Measurements from ENCODE around the gene CRK. TPM values are rescaled to one million over a fixed set of nuclear protein-coding genes. Genes with fewer than 3 reads are reported as not detected.
"Not testable (repeated sequence)": the region's sequence is repeated elsewhere in the genome, so short reads cannot be mapped to it uniquely, and the experiment has no call there.

CRK gene
- total RNA-seq, 1 experiment from 2014 or later: 80.5 TPM

DNA sequence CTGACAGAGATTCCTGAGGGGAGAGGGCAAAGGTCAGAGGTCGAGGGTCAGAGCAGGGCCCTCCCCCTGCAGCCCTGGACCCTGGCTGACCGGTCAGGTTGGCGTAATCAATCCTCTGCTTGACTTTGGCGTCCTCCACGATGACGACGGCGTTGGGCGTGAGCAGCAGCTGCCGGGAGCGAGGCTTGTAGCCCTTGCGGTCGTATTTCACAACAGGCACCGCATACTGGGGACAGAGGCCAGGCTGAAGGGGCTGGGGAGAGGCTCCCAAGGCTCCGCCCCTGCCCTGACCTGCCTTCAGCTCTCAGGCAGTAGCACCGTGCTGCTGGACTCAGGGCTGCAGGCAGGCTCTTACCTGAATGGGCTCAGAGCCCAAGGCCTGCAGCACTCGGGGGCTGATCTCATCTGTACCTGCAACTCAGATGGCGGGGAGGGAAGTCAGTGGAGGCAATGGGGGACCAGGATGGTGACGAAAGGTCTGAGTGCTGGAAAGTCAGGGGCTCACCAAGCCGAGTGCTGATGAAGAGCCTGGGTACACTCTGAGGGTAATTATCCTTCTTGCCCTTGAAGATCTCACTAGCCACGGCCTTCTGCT is 12.0 kb upstream of the CRK start:
- DNase-seq (ENCODE audit: low spot score): no peak

DNA sequence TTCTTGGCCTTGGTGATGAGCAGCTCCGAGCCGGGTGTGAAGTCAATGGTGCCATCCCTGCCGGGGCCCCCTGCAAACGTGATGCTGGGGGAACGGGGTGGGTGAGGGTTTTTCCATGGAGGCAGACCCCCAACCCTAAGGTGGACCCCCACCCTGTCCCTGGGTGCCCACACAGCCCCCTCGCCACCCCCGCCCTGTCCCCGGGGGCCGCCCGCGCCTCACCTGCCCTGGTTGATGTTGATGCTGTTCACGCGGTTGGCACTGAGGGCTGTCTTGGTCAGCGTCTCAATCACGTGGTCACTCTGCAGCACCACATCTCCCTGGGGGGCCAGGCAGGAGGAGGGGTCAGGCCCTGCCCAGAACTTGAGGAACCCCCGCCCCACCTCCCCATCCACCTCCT is 11.2 kb upstream of the CRK start:
- DNase-seq (ENCODE audit: low spot score): no peak

DNA sequence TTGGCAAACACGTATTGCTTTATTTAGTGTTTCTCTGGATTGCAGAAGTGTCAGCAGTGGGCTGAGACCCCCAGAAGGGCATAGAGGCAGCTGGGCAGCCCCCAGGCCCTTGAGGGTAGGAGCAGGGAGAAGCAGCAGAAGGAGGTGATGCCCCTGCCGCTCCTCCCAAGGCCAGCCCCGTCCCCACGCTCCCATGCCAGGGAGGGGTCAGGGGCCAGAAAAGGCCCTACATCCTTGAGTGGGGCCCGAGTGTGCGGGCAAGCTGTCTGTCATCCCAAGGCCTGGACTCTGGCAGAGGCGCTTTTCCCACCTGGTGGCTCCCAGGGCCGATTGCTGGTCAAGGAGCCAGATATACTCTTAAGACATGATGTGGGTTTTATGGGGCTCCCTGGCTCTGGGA is 8.2 kb upstream of the CRK start:
- DNase-seq (ENCODE audit: low spot score): no peak

DNA sequence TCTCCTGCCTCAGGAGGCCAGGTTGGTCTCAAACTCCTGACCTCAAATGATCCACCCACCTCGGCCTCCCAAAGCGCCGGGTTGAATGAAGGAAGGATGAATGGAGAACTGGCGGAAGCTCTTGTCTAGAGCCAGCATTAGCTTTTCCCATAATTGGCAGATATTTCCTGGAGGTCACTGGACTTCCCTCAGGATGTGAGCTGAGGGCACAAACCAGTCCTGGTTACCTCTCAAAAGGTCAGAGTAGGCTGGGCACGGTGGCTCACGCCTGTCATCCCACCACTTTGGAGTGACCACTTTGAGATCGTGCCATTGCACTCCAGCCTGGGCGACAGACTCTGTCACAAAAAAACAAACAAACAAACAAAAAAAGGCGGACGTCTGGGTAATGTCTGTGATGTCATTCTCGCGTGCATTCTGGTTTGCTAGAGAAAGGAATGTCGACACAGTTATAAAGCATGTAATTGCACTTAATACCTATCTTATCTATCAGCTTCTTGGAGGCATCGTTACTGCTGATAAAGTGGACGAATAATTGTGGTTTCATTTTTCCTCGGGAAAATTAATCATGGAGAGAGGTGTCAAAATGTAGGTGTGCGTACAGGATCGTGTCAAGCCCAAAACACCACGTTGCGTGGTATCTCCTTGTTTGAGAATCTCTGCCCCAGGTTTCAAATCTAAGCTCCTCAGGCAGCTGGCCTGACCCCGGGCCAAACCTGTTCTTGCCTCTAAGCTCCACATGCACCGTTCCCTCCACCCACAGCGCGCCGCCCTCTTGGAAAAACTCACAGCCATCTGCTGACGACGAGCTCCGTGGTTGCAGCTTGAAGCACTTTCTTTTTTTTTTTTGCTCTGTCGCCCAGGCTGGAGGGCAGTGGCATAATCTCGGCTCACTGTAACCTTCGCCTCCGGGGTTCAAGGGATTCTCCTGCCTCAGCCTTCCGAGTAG is 6.4 kb upstream of the CRK start:
- DNase-seq (ENCODE audit: low spot score): no peak

DNA sequence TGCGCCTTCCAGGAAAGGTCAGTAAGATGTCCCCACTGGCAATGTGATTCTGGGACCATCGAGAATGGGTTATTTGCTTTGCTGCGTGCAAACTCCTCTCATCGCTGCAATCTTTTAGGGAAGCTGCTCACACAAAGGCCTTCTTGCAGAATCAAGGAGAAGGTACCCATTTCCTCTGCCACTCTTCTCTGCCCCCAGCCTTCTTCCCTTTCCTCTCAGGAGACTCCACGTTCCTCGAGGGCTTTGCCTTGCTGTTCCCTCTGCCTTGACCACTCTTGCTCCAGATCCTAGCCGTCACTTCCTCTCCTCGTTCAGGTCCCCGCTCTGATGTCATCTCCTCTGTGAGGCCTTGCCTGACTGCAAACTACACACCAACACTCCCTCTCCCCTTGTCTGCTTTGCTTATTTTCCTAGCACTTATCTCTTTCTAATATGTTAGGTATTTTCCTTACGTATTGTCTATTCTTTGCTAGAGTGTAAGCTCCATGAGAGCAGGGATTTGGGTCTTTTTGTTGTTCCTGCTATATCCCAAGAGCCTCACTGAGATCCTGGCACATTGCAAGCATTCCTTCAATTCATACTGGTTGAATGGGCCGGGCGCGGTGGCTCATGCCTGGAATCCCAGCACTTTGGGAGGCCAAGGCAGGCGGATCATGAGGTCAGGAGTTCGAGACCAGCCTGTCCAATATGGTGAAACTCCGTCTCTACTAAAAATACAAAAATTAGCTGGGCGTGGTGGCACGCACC is 5.3 kb upstream of the CRK start:
- DNase-seq (ENCODE audit: low spot score): no peak

DNA sequence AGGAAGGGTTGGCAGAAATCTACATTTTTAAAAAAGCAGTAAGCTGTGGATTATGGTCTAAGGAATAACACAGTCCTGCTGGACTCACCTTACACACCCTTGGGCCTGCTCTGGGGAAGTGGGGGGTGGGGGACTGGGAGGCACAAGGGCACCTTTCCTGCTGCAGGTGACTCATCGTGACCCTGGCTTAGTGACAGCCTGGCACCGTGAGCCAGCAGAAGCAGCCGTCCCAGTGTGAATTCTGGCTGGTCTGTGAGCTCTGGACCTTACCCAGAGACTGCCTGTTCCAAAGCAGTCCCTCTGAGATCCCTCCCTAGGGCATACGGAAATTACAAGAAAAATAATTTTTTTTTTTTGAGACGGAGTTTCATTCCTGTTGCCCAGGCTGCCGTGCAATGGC is 4.2 kb upstream of the CRK start:
- peak; percentile 47 for DNase-seq (ENCODE audit: low spot score)

DNA sequence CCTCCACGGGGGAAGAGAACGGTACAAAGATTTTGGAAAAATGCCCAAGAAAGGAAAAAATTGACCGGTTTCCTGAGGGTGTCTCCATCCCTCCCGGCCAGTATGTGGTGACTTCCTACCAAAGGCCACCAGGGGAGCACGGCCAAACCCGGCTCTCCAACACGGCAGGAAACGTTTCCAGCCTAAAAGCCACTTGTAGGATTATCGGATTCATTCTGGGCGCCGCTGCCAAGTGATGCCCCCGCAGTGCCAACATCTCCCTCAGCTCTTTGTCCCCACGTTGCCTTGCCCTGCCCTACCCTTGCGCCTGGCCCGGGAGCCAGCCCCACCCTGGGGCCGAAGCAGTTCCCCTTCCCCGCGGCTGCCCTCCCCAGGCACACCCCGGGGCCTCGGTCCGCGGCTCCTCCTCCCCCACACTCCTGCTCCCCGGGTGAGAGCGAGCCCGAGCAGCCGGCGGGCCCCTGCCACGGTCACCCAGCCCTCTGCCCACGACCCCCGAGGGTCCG is 688 bp downstream of the CRK start:
- DNase-seq (ENCODE audit: low spot score): peak; percentile 77

DNA sequence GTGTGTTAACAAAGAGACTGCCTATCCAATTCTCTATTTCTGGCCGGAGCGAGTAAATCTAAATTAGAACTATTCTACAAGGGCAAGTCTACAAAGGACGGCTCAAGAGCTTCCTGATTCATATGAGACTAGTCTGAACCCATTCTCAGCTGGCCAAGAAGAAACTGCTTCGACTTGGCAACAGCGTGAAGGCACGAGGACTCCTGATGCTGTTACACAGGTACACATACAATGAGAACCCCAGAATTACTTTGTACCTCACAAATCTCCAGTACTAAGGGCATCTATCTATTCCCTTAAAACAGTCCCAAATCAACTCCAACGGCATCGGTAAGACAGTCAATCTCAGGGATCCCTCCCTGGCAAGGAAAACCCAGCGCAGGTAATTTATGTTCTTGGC is 1.5 kb downstream of the CRK start:
- no peak for DNase-seq (ENCODE audit: low spot score)

DNA sequence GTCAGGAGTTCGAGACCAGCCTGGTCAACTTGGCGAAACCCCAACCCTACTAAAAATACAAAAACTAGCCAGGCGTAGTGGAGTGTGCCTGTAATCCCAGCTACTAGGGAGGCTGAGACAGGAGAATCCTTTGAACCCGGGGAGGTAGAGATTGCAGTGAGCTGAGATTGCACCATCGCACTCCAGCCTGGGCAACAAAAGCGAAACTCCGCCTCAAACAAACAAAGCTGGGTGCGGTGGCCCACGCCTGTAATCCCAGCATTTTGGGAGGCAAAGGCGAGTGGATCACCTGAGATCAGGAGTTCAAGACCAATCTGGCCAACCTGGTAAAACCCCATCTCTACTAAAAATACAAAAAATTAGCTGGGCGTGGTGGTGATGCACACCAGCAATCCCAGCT is 2.3 kb downstream of the CRK start:
- DNase-seq (ENCODE audit: low spot score): not testable (repeated sequence)

DNA sequence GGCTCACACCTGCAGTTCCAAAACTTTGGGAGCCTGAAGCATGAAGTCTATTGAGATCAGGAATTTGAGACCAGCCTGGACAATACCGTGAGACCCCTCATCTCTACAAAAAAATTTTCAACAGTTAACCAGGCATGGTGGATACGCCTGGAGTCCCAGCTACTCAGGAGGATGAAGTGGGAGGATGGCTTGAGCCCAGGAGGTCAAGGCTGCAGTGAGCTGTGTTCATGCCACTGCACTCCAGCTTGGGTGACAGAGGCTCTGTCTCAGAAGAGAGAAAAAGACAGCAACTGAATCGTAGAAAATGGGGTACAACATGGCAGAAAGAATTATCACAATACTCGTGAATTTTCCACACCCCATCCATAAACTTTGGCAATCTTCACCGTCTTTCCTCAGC is 3.2 kb downstream of the CRK start:
- no peak for DNase-seq (ENCODE audit: low spot score)

DNA sequence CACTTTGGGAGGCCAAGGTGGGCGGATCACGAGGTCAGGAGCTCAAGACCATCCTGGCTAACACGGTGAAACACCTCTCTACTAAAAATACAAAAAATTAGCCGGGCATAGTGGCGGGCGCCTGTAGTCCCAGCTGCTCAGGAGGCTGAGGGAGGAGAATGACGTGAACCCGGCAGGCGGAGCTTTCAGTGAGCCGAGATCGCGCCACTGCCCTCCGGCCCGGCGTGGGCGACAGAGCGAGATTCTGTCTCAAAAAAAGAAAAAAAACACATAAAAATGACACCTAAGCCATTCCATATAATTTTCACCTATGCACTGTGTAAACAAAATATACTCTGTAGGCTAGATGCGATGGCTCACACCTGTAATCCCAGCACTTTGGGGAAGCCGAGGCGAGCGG is 5.8 kb downstream of the CRK start:
- DNase-seq (ENCODE audit: low spot score): not testable (repeated sequence)

DNA sequence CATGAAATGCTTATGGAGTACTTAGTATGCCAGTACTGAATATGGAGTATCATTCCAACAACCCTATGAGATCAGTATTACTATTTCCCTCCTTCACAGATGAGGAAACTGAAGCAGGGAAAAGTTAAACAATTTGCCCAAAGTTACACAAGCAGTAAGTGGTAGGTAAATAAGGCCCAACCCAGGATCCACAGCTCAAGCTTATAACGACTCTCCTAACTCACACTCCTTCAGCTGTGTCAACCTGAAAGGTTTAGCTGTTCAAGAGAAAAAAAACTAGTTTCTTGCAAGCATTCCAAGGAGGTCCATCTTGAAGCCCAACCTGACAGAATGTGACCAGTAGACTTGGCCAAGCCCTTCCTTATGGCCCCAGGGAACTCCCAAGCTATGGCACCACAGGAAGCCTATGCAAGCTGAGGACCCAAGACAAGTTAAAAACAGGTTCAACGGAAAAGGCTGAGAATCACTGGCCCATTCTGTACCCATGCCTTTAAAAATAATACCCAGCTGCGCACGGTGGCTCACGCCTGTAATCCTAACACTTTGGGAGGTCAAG is 6.5 kb downstream of the CRK start:
- no peak for DNase-seq (ENCODE audit: low spot score)

DNA sequence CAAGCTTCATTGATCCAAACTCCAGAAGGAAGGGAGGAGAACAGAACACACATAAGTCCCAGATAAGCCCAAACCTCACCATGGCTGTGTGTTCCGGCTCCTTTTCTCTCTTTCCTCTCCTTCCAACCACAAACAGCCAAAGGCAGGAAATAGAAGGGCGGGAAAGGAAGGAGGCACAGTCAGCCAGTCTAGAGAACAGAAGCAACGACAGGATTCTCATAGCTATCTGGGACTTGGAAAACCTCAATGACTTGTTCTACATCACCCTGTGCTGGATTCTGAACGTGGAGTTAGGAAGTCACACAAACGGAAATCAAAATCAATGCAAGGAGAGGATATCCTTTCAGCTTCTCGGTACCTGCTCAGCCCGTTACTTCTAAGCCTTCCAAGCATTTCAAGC is 9.0 kb downstream of the CRK start:
- no peak for DNase-seq (ENCODE audit: low spot score)

DNA sequence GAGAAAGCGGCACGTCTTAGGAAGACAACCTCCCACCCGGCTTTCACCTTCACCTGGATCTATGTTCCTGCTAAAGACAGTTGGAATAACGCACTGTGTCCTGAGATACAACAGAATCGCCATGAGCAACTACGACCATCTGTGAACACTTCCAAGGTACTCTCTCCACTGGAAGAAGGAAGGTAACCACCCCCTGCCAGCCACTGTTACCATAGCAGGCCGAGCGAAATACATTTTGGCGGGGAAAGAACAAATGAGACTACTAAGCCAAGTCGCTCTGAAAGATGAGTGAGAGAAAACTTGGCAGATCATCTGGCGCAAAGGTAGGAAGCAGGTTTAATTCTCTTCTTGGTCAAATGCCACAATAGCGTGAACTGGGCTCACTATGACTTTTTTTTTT is 9.8 kb downstream of the CRK start:
- no peak for DNase-seq (ENCODE audit: low spot score)

DNA sequence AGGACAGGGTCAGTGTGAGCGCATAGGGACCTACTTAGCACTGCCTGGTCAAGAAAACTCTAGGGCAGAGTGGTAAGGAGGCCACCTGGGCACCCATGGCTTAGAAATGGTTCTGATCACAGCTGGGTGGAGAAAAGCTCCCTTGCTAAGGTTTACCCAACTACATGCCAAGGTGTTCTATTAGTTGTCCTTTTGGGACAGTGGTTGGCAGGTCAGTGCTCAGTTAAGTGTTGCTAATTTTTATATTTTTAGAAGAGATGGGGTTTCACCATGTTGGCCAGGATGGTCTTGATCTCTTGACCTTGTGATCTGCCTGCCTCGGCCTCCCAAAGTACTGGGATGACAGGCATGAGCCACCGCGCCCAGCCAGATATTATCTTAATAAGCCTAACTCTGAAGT is 10.3 kb downstream of the CRK start:
- DNase-seq (ENCODE audit: low spot score): not testable (repeated sequence)

DNA sequence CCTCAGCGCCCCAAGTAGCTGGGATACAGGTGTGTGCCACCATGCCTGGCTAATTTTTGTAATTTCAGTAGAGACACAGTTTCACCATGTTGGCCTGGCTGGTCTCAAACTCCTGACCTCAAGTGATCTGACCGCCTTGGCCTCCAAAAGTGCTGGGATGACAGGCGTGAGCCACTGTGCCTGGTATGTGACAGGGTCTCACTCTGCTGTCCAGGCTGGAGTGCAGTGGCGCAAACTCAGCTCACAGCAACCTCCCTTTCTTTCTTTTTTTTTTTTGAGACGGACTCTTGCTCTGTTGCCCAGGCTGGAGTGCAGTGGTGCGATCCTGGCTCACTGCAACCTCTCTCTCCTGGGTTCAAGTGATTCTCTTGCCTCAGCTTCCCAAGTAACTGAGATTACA is 13.3 kb downstream of the CRK start:
- not testable (repeated sequence) for DNase-seq (ENCODE audit: low spot score)

DNA sequence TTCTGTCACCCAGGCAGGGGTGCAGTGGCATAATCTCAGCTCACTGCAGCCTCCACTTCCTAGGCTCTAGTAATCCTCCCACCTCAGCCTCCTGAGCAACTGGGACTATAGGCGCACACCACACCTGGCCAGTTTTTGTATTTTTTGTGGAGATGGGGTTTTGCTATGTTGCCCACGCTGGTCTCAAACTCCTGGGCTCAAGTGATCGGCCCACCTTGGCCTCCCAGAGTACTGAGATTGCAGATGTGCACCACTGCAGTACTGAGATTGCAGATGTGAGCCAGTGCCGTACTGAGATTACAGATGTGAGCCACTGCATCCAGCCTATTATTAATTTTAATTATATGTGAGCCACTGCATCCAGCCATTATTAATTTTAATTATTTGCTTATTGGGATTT is 13.8 kb downstream of the CRK start:
- DNase-seq (ENCODE audit: low spot score): no peak

DNA sequence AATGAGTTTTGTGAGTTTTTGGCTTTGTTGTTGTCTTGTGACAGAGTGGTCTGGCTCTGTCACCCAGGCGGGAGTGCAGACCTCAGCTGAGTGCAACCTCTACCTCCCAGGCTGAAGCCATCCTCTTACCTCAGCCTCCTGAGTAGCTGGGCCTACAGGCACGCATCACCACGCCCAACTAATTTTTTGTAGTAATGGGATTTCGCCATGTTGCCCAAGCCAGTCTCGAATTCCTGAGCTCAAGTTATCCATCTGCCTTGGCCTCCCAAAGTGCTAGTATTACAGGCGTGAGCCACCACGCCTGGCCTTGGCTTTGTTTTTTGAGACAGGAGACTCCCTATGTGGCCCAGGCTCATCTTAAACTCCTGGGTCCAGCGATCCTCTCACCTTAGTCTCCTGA is 15.1 kb downstream of the CRK start:
- DNase-seq (ENCODE audit: low spot score): no peak

DNA sequence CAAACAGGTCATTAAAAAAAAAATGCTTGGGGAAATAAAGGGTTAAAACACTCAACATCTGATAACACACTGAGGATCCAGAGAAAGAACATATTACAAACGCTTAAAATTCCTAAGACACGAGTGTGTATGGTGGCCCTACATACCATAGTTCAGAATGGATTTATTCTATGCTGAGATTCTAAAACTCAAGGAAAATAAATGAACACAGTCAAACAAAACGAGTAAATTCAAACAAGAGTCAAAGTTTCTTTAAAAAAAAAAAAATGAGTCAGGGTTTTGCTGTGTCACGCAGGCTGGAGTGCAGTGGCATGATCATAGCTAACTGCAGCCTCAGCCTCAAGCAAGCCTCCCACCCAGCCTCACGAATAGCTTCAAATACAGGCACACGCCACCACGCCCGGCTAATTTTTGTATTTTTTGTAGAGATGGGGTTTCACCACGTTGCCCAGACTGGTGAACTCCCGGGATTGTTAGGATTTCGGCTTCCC is 17.4 kb downstream of the CRK start:
- DNase-seq (ENCODE audit: low spot score): no peak

DNA sequence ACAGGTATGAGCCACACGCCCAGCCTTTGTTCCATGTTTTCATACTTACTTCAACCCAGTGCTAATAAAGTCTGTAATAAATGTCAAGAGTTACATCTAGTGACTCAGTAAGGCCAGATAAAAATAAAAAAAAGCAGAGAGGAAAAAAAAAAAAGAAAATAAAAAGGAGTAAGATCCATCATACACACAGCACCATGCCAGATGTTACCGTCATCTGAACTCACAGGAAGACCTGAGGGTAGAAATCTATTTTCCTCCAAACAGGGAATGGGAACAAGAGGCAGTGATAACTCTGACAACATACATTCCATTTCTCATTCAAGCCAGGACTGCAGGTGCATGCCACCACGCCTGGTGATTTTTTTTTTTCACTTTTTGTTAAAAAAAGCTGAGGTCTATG is 20.7 kb downstream of the CRK start:
- DNase-seq (ENCODE audit: low spot score): no peak

DNA sequence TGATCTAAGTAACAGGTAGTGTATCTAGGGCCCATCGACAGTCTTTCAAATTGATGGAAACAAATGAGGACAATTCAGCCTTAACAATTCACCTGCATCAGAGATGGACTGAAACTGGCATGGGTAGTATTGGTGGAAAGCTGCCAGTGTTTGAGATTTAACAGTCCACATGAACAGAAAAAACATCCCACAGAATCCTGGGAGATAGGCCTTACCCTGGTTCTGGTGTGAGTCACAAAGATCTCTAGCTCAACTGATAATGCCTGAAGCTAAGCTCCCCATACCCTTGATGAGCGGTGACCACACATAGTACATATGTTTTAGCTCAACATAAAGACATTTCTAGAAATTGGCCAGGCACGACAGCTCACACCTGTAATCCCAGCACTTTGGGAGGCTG is 21.9 kb downstream of the CRK start:
- no peak for DNase-seq (ENCODE audit: low spot score)

DNA sequence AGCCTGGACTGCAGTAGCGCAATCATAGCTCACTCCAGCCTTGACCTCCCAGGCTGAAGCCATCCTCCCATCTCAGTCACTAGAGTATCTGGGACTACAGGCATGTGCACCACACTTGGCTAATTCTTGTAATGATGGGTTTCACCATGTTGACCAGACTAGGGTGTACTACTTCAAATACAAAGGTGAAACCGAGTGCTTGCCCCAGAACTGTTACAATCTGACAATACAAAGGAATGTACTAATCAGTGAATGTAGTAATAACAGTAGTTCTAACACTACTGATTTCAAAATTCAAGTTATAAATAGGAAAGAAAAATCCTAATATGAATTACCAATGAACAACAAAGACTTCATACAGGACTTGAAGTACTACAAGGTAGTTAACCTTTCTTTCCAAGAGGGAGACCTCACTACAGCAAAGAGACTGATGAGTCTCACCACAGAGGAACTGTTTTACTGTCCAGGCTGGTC is 24.4 kb downstream of the CRK start:
- no peak for DNase-seq (ENCODE audit: low spot score)

Data from H4 (cell line).